Type B pancreatic cell (in vitro differentiated cells): ENCODE measurements around the gene NPL. TPM values are rescaled to one million over a fixed set of nuclear protein-coding genes. Genes with fewer than 3 reads are reported as not detected.

Source experiments
- DNase-seq: peaks from one replicate; pipeline ENCODE4 v3.0.0; 2021; ENCODE audit warnings: mixed read lengths; ENCODE audit not compliant: unreplicated experiment; ENCODE audit errors: extremely low spot score
- H3K27ac Mint-ChIP-seq: 2 replicates; pipeline ENCODE4 v1.8.0; 2021; ENCODE audit warnings: mild to moderate bottlenecking, mixed read lengths
- H3K27me3 Mint-ChIP-seq: 2 replicates; pipeline ENCODE4 v1.8.0; 2021; ENCODE audit warnings: mixed read lengths
- H3K36me3 Mint-ChIP-seq: 2 replicates; pipeline ENCODE4 v1.8.0; 2021; ENCODE audit warnings: mixed read lengths
- H3K4me1 Mint-ChIP-seq: one replicate; pipeline ENCODE4 v1.8.0; 2021; ENCODE audit warnings: mixed read lengths; ENCODE audit not compliant: unreplicated experiment
- H3K4me3 Mint-ChIP-seq: 2 replicates; pipeline ENCODE4 v1.8.0; 2021; ENCODE audit warnings: mild to moderate bottlenecking, mixed read lengths
- H3K9me3 Mint-ChIP-seq: 2 replicates; pipeline ENCODE4 v1.8.0; 2021; ENCODE audit warnings: mixed read lengths
- long read RNA-seq: library from polyadenylated mRNA; unstranded; transcript quantifications from one replicate; pipeline ENCODE4 v2.0.0, GENCODE V29; 2020
- total RNA-seq: library from RNA; stranded (reverse); gene quantifications from 2 replicates; pipeline ENCODE4 v1.2.1, GENCODE V29; 2021; ENCODE audit warnings: low replicate concordance
- TF ChIP-seq, protein P1 (sequence below): fragments of 200-600 bp; sonication (generic); conservative IDR thresholded peaks from 2 replicates; pipeline ENCODE4 v1.5.0; 2021; ENCODE audit warnings: antibody characterized with exemption, mild to moderate bottlenecking

NPL gene, protein sequence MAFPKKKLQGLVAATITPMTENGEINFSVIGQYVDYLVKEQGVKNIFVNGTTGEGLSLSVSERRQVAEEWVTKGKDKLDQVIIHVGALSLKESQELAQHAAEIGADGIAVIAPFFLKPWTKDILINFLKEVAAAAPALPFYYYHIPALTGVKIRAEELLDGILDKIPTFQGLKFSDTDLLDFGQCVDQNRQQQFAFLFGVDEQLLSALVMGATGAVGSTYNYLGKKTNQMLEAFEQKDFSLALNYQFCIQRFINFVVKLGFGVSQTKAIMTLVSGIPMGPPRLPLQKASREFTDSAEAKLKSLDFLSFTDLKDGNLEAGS
- total RNA-seq: 3.2 and 4.6 TPM in 2 replicates
- long read RNA-seq, partial matches to known transcripts: 0 of 8 reads
- long read RNA-seq, other reads (novel, unspliced or antisense): 8 of 8 reads

DNA sequence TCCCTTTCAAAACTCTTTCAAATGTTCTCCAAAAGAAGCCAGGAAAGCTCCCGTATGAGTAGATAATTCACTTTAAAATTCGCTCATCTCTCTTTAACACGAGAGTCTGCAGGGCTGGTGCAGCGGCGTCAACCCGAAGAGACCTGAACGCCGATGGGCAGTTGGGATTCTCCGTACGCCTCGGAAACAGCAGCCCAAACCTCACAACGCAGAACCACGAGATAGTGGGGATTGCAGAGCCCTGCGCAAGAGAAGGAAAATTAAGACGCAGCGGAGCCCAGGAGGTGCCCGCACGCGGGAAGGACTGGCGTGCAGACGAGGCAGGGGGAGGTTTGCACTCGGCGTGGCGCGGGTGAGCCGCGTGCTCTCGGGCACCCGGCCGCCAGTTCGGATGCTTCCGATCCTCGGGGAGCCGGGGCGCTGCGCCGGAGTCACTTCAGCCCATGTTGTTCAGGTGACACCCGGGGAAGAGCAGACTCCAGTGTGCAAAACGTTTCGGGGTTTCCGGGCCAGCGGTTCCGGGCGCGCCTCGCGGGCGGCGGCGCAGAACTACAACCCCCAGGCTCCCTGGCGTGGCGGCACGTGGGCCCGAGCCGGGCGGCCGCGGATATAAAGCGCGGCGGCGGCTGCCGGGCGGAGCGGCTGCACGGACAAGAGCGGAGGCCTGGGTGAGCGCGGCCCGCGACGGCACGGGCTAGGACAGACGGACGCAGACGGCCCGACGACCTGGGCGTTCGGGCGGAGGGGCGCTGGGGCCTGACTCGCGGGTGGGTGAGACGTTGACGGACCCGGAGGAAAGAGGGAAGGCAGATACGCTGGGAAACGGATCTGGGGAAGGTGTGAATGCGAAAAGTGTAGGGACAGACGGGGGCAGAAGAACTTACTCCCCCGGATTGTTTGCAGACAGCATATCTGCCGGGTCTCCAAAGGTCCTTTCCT, at the start of gene NPL:
NPL (plus strand) TSS at position 636 of the 939 bp plus-strand sequence. CDS start 4,599 bp downstream, outside the sequence.
- peak; percentile 87 for DNase-seq
- Mint-ChIP-seq H3K9me3 (no peaks in the 10 kb centered on the region), H3K4me1 (peaks cover 18% of the 10 kb centered on the region), H3K27ac (peak within 1 kb of the TSS; percentile 61), H3K27me3 (peaks cover 48% of the 10 kb centered on the region), H3K36me3 (no peaks in the 10 kb centered on the region), H3K4me3 (peak within 1 kb of the TSS; percentile 95)
- TF ChIP-seq, protein P1, sequence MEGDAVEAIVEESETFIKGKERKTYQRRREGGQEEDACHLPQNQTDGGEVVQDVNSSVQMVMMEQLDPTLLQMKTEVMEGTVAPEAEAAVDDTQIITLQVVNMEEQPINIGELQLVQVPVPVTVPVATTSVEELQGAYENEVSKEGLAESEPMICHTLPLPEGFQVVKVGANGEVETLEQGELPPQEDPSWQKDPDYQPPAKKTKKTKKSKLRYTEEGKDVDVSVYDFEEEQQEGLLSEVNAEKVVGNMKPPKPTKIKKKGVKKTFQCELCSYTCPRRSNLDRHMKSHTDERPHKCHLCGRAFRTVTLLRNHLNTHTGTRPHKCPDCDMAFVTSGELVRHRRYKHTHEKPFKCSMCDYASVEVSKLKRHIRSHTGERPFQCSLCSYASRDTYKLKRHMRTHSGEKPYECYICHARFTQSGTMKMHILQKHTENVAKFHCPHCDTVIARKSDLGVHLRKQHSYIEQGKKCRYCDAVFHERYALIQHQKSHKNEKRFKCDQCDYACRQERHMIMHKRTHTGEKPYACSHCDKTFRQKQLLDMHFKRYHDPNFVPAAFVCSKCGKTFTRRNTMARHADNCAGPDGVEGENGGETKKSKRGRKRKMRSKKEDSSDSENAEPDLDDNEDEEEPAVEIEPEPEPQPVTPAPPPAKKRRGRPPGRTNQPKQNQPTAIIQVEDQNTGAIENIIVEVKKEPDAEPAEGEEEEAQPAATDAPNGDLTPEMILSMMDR: no peak

- peaks cover 17% of the 10 kb centered on the region for H3K4me1 Mint-ChIP-seq
- H3K27ac Mint-ChIP-seq: peak overlapping the region; percentile 32
- TF ChIP-seq, protein P1: no peak
- H3K27me3 Mint-ChIP-seq: no peaks in the 10 kb centered on the region
- no peaks in the 10 kb centered on the region for H3K36me3 Mint-ChIP-seq
- DNase-seq: no peak
- H3K9me3 Mint-ChIP-seq: no peaks in the 10 kb centered on the region
- no peak overlapping the region for H3K4me3 Mint-ChIP-seq
These were observed 49.5 kb upstream of the NPL start for GRCh38 chr1:182740120-182740519.

- Mint-ChIP-seq H3K9me3 (no peaks in the 10 kb centered on the region), H3K4me1 (peaks cover 17% of the 10 kb centered on the region), H3K27ac (no peak overlapping the region), H3K4me3 (no peak overlapping the region), H3K27me3 (no peaks in the 10 kb centered on the region), H3K36me3 (no peaks in the 10 kb centered on the region)
- no peak for DNase-seq
- TF ChIP-seq, protein P1: no peak
These were observed 46.8 kb upstream of the NPL start for GRCh38 chr1:182742780-182743179.

- TF ChIP-seq, protein P1: no peak
- Mint-ChIP-seq H3K27me3 (no peaks in the 10 kb centered on the region), H3K9me3 (peaks cover 4% of the 10 kb centered on the region), H3K4me1 (peaks cover 21% of the 10 kb centered on the region), H3K27ac (no peak overlapping the region), H3K4me3 (no peak overlapping the region), H3K36me3 (no peaks in the 10 kb centered on the region)
- DNase-seq: no peak
These were observed 37.2 kb upstream of the NPL start for GRCh38 chr1:182752077-182752988.

DNA sequence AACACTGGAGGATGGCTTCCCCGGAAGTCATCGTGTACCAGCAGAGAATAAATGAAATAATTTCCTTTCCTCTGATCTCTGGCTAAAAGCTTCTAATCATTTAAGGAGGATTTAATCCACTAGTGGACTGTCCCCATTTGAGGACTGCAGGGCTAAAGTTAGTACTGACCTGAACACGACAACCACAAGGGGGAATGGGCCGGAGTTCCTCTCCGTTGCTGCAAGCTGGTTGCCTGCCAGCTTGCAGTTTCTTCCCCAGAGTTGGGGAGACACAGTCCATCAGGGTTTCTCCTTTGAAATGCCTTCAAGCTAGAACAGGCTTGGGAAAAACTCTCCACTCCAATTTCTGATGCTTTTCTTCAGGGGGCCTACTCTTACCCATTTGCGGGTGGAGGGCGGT, 35.5 kb upstream of the NPL start:
- no peaks in the 10 kb centered on the region for H3K27me3 Mint-ChIP-seq
- peaks cover 21% of the 10 kb centered on the region for H3K4me1 Mint-ChIP-seq
- H3K27ac Mint-ChIP-seq: no peak overlapping the region
- no peaks in the 10 kb centered on the region for H3K36me3 Mint-ChIP-seq
- TF ChIP-seq, protein P1: no peak
- no peak for DNase-seq
- H3K4me3 Mint-ChIP-seq: no peak overlapping the region
- H3K9me3 Mint-ChIP-seq: peaks cover 4% of the 10 kb centered on the region
